Colonic mucosa (tissue), 4 donors: Measurements from ENCODE around the gene CSMD2. TPM values are rescaled to one million over a fixed set of nuclear protein-coding genes. Genes with fewer than 3 reads are reported as not detected.

Experiments used
- DNase-seq: peaks from one replicate; pipeline ENCODE4 v3.0.0-alpha.2; 2020
- H3K27ac ChIP-seq: fragments of 200-600 bp; one replicate; pipeline ENCODE4 v1.8.0; 2021
- H3K27me3 ChIP-seq: fragments of 200-600 bp; one replicate; pipeline ENCODE4 v1.8.0; 2021
- H3K36me3 ChIP-seq: fragments of 200-600 bp; one replicate; pipeline ENCODE4 v1.8.0; 2021
- H3K4me1 ChIP-seq: fragments of 200-600 bp; one replicate; pipeline ENCODE4 v1.8.0; 2021; ENCODE audit warnings: mild to moderate bottlenecking
- H3K4me3 ChIP-seq: fragments of 200-600 bp; one replicate; pipeline ENCODE4 v1.8.0; 2021
- H3K9ac ChIP-seq, 2 donors: one replicate each; pipeline ENCODE4 v1.7.0; 2013; ENCODE audit warnings: control low read depth in 2 of 2, low read depth in 2 of 2, low read length in 2 of 2
- H3K9me3 ChIP-seq: fragments of 200-600 bp; one replicate; pipeline ENCODE4 v1.8.0; 2021
- intact Hi-C: fragments of 100-400 bp; cut with DNase I; formaldehyde crosslinking; loops from one replicate; pipeline ENCODE4 v1.14.1; 2022
- total RNA-seq, 2 donors: library from RNA; stranded (reverse); fragmentation: NEBNext Ultra II Directional in 1 of 2; extraction: Animal tissue kit (Norgen Biotek cat#: 25700) in 1 of 2; gene quantifications; one replicate each; pipeline ENCODE4 v1.2.1, GENCODE V29; 2021
- TF ChIP-seq, protein P1 (sequence below): fragments of 200-600 bp; IDR thresholded peaks from one replicate; pipeline ENCODE4 v1.8.0; 2022; ENCODE audit warnings: antibody characterized with exemption, mild to moderate bottlenecking
- donor health status: healthy.
- donor health status: DM: no; HTN: no; CAD: no.
- donor health status: DM: no; HTN: no; CAD: no.

Gene CSMD2
- total RNA-seq, 2 donors from 2014 or later: 0.05 to 0.10 TPM

DNA sequence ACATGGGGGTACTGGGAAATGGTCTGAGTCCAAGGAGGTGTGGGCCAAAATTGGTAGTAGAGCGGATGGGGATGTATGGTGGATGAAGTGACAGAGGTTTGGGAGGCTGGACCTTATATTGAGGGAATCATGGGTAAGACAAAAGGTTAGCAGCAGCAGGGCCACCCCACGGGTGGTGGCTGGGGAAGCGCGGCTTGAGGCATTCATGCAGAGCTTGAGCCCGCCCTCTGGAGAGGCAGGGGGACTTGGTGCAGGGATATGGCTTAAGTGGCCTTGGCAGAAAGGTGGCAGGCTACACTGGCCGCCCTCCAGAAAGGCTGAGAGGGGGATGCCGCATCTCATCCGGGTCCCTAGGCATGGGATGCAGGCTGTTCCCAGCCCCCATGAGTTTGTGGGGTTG lies 269.6 kb downstream of the CSMD2 start:
- H3K9me3 ChIP-seq: no peaks in the 10 kb centered on the region
- TF ChIP-seq, protein P1, sequence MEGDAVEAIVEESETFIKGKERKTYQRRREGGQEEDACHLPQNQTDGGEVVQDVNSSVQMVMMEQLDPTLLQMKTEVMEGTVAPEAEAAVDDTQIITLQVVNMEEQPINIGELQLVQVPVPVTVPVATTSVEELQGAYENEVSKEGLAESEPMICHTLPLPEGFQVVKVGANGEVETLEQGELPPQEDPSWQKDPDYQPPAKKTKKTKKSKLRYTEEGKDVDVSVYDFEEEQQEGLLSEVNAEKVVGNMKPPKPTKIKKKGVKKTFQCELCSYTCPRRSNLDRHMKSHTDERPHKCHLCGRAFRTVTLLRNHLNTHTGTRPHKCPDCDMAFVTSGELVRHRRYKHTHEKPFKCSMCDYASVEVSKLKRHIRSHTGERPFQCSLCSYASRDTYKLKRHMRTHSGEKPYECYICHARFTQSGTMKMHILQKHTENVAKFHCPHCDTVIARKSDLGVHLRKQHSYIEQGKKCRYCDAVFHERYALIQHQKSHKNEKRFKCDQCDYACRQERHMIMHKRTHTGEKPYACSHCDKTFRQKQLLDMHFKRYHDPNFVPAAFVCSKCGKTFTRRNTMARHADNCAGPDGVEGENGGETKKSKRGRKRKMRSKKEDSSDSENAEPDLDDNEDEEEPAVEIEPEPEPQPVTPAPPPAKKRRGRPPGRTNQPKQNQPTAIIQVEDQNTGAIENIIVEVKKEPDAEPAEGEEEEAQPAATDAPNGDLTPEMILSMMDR: no peak
- no peak overlapping the region for H3K27ac ChIP-seq
- H3K4me3 ChIP-seq: no peak overlapping the region
- intact Hi-C loops: no loop called here
- H3K36me3 ChIP-seq: no peaks in the 10 kb centered on the region
- H3K27me3 ChIP-seq: no peaks in the 10 kb centered on the region
- no peak overlapping the region for H3K9ac ChIP-seq
- H3K4me1 ChIP-seq: no peaks in the 10 kb centered on the region
- no peak for DNase-seq

DNA sequence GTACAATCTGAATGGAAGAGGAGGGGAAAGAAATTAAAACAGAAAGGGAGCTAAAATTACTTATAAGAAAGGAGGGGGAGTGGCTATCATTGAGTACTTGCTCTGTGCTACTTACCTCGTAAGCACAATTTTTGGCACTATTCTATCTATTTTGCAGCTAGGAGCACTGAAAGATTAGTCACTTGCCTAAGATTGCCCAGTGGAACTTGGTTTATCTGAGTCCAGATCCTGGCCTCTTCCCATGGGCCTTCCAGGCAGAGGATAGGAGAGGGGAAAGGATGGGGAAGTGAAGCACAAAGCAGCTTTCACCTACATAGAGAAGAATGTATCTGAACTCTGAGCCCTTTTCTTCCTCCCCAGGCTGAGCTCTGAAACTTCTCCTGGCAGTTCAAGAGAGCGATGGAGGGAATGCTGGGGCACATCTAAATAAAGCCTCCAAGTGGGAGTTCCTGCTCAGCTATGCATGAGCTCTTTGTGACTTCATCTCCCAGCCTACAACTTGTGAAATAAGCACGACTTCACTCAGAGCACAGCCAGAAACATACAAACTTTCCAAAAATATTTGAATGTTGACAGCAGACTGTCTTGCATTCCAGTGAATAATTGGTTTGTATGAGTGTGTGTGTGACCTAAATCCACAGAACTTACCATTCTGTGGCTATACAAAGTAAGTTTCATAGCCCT lies 271.7 kb downstream of the CSMD2 start:
- DNase-seq: no peak
- Histone ChIP-seq H3K4me3 (no peak overlapping the region), H3K27ac (no peak overlapping the region), H3K9ac (no peak overlapping the region), H3K4me1 (no peaks in the 10 kb centered on the region), H3K27me3 (no peaks in the 10 kb centered on the region), H3K9me3 (no peaks in the 10 kb centered on the region), H3K36me3 (no peaks in the 10 kb centered on the region)
- TF ChIP-seq, protein P1: no peak
- intact Hi-C loops: no loop called here

DNA sequence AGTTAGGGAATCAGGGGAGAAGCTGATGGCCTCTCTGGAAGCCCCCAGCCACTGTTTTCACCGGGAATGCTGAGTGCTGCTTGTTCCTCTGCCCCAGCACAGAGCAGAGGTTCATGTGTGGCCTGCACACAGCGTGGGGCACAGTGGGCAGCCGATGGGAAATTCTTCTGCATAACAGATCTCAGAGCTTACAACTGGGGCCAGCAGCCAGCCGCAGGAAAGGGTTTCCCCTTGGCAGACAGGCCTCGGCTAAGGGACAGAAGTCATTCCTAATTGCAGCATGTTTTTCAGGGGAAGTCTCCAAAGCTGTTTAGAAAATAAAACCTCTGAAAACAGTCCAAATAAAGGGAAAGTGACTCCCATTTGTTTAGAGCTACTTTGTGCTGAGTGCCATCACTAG lies 278.5 kb downstream of the CSMD2 start:
- Histone ChIP-seq H3K27ac (no peak overlapping the region), H3K9ac (no peak overlapping the region), H3K9me3 (no peaks in the 10 kb centered on the region), H3K4me1 (no peaks in the 10 kb centered on the region), H3K36me3 (no peaks in the 10 kb centered on the region), H3K4me3 (no peak overlapping the region), H3K27me3 (no peaks in the 10 kb centered on the region)
- TF ChIP-seq, protein P1: no peak
- DNase-seq: no peak
- intact Hi-C loops: no loop called here

DNA sequence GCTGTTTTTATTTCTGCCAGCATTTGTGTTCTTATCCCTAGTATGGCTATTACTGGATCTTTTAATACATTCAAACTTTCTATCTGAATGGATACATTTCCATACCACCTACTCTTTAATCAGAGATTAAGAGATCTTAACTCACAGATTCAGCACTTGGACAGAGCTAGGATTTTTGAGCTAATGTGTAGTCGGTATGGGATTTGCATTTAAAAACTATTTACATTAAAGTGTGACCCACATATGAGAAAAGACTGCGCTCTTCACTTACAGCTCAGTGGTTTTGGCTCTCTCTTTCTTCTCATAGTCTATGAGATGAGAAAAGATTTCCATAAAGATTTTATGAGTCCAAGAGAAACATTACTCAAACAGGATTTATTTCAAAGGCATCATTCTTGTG lies 284.7 kb downstream of the CSMD2 start:
- TF ChIP-seq, protein P1: no peak
- DNase-seq: no peak
- H3K36me3 ChIP-seq: no peaks in the 10 kb centered on the region
- intact Hi-C loops: no loop called here
- no peaks in the 10 kb centered on the region for H3K27me3 ChIP-seq
- H3K9me3 ChIP-seq: no peaks in the 10 kb centered on the region
- H3K9ac ChIP-seq: no peak overlapping the region
- no peak overlapping the region for H3K27ac ChIP-seq
- no peak overlapping the region for H3K4me3 ChIP-seq
- H3K4me1 ChIP-seq: no peaks in the 10 kb centered on the region

DNA sequence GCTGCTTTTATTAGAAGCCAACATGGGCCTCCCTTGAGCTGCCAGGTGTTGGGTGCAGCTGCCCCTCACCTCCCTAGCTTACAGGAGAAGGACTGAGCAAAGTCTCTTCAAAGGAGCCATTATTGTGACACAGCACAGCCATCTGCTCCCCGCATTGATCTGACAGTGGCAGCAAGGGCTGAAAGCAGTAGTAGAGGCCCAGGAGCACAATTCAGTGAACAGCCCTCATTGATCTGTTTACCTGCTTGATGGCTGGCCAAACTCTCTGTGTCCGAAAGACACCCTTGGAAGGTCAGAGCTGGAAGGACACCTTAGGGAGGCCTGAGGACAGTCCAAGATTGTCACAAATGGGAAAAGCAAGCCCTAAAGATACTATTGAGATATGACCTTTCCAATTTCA lies 286.6 kb downstream of the CSMD2 start:
- Histone ChIP-seq H3K27me3 (no peaks in the 10 kb centered on the region), H3K27ac (no peak overlapping the region), H3K36me3 (no peaks in the 10 kb centered on the region), H3K4me1 (no peaks in the 10 kb centered on the region), H3K9me3 (no peaks in the 10 kb centered on the region), H3K9ac (no peak overlapping the region), H3K4me3 (no peak overlapping the region)
- DNase-seq: no peak
- TF ChIP-seq, protein P1: no peak
- intact Hi-C loops: no loop called here
